Thyroid gland (tissue), 4 donors: Measurements from ENCODE around the gene POMGNT2.

Experiments used
- POLR2A ChIP-seq, 2 donors: fragments of 450-650 bp; IDR thresholded peaks; one replicate each; pipeline ENCODE4 v1.6.1; 2017; ENCODE audit warnings: antibody characterized with exemption in 2 of 2, mild to moderate bottlenecking in 2 of 2, moderate library complexity in 1 of 2
- TF ChIP-seq, protein P1 (sequence below), 6 experiments: fragments of 200-600 bp in 3 of 6; fragments of 450-650 bp in 3 of 6; sonication (generic) in 3 of 6; IDR thresholded peaks; one replicate each; pipeline ENCODE4 v1.5.1; 2016 to 2019; ENCODE audit warnings: antibody characterized with exemption in 6 of 6, mild to moderate bottlenecking in 2 of 6, inconsistent platforms in 1 of 6, moderate library complexity in 1 of 6

DNA sequence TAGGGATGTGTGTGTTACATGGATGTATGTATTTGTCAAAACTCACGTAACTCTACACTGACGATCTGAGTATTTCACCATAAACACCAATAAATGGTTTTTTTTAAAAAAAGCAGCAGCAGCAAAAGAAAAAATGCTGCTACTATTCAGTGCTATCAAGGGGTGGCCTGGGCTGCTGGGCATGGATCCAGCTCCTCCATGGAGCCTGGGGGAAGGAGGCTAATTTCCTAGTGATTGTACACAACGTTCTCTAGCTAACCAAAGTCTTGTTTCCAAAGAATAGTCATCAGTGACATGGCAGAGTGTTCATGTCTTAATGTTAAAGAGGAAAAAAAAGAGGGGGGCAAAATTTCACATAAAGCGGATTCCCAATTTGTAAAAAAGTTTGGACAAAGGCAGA, 29.0 kb downstream of the POMGNT2 start:
- TF ChIP-seq, protein P1, sequence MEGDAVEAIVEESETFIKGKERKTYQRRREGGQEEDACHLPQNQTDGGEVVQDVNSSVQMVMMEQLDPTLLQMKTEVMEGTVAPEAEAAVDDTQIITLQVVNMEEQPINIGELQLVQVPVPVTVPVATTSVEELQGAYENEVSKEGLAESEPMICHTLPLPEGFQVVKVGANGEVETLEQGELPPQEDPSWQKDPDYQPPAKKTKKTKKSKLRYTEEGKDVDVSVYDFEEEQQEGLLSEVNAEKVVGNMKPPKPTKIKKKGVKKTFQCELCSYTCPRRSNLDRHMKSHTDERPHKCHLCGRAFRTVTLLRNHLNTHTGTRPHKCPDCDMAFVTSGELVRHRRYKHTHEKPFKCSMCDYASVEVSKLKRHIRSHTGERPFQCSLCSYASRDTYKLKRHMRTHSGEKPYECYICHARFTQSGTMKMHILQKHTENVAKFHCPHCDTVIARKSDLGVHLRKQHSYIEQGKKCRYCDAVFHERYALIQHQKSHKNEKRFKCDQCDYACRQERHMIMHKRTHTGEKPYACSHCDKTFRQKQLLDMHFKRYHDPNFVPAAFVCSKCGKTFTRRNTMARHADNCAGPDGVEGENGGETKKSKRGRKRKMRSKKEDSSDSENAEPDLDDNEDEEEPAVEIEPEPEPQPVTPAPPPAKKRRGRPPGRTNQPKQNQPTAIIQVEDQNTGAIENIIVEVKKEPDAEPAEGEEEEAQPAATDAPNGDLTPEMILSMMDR (IDR thresholded peaks at IDR 0.05) = no peak
- no peak for TF ChIP-seq POLR2A (IDR thresholded peaks at IDR 0.05)
